Islet of Langerhans (tissue), 1 donor: ENCODE results near the gene LITAF.
"Not testable (repeated sequence)": the region's sequence is repeated elsewhere in the genome, so short reads cannot be mapped to it uniquely, and the experiment has no call there.

Experiments used
- FAIRE-seq: peaks from one replicate; lab custom pipeline; 2011; peaks lifted over from hg19 to GRCh38; lab: Jason Lieb, UNC

The LITAF gene

DNA sequence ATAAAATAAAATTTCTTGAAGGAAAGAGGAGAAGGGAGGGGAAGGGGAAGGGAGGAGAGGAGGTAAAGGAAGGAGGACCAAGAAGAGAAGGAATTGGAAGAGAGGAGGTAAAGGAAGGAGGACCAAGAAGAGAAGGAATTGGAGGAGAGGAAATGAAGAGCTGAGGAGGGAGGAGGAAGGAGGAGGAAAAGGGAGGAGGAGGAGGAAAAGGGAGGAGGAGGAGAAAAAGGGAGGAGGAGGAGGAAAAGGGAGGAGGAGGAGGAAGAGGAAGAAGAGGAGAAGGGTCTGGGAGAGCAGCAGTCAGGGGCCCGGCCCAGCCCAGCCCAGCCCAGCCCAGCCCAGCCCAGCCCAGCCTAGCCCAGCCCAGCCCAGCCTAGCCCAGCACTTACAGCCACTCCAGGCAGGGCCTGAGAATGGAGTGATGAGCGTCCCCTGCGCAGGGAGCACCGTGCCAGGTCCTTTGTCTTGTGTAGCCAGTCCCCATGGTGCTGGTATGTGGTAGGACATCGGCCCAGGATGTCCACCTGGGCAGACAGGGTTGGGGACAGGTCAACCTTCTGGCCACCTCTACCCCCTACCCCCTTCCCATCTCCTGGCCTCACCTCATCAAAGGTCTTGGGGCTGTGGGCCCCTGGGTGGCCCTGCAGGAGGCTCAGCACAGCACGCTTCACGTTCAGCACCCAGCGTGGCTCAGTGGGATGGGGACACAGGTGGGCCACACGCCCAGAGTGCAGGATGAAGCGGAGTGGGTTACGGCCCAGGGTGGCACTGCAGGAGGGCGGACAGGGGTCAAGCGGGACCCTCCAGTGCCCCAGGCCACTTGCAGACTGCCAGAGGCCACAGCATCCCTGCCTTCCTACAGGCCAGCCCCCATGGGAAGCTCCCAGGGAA is 70.9 kb downstream of the LITAF start:
- no peak for FAIRE-seq

- FAIRE-seq, result no peak
These were observed 72.4 kb downstream of the LITAF start for GRCh38 chr16:11514283-11514682.

- FAIRE-seq, result not testable (repeated sequence)
These were observed 73.4 kb downstream of the LITAF start for GRCh38 chr16:11513366-11513765.

DNA sequence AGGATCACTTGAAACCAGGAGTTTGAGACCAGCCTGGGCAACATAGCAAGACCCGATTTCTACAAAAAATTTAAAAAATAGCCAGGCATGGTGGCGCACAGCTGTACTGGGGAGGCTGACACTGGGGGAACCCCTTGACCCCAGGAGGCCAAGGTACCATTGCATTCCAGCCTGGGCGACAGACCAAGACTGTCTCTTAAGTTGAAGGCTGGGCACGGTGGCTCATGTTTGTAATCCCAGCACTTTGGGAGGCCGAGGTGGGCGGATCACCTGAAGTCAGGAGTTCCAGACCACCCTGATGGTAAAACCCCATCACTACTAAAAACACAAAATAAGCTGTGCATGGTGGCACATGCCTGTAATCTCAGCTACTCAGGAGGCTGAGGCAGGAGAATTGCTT is 74.9 kb downstream of the LITAF start:
- FAIRE-seq, result no peak

DNA sequence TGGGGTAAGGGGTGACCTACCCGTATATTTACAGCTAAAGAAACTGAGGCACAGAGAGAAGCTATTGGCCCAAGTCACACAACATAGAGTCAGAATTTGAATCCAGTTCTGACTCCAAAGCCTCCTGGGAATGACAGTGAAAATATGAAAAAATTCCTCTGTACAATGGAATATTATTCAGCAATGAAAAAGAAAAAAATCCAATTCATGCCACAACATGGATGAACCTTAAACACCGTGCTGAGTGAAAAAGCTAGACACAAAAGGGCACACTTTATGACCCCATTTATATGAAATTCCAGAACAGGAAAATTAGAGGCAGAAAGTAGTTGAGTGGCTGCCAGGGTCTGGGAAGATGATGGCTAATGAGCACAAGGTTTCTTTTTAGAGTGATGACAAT is 75.4 kb downstream of the LITAF start:
- no peak for FAIRE-seq

DNA sequence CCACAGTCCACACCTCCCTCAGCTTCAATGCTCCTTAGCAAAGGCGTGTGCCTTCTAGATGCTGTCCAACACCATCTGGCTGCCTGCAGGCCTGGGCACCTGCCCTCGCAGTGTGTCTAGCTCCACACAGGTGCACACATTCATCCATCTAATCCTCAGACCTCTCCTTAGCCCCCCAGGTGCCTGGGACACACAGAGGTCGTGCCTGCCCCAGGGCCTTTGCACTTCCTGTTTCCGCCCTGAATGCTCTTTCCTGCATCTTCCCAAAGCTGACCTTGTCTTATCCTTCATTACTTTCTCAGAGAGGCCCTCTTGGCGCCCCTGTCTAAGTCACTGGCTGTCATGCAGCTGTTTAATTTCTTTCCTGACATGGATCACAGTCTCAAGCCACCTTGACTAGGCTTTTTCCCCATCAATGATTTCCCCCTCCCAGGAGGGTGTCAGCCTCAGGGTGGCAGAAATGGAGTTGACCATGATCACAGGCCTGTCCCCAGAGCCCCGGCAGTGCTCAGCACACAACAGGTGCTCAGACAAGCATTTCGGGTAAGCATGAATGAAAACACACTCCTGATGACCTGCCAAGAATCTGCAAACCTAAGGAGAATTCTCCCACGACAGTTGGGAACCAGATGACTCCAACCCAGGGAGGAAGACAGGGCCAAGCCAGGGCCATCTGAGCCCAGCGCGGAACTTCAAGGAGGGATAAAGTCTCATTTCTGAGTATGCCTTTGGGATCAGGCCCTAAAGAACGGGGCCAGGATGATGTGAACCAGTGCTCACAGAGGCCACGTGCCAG is 76.3 kb downstream of the LITAF start:
- FAIRE-seq, result no peak

- FAIRE-seq, result no peak
These were observed 78.7 kb downstream of the LITAF start for GRCh38 chr16:11507991-11508390.

- FAIRE-seq, result no peak
These were observed 79.4 kb downstream of the LITAF start for GRCh38 chr16:11507350-11507749.

GRCh38 chr16:11506741-11507305 is 79.9 kb downstream of the LITAF start:
- no peak for FAIRE-seq

GRCh38 chr16:11504261-11504660 is 82.5 kb downstream of the LITAF start:
- FAIRE-seq, result not testable (repeated sequence)

DNA sequence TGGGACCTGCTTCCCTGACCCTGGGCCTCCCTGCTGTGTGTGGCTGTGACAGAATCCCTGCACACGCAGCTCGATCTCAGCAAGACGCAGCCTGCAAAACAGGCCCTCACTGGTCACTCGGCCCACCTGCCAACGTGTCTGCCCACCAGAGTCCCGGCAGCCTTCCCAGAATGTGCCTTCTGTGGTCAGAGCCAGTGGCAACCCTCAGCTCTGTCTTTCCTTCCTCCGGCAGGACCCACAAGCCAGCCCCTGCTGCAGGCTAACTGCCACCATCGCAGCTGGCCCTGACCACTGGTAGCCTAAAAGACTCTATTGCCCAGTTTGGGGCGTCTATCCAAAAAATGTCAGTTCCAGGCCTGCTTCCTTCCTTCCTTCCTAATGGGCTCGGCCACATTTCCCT is 83.2 kb downstream of the LITAF start:
- no peak for FAIRE-seq

DNA sequence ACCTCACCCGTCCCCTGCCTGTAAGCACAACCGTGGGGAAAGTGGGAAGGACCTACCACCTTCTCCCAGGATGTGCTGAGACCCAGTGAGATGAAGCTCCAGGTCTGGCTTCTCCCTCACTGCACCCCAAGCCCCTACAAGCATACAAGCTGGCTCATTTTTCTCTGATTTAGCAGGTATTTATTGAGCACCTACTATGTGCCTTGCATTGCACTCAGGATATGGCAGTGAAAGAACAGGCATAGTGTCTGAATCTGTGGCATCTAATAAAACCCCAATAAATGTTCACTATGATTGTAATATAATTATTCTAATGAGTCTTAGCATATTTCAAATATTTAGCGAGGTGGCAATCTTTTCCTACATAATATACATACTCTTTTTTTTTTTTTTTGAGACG is 84.5 kb downstream of the LITAF start:
- FAIRE-seq, result no peak

GRCh38 chr16:11501632-11502031 is 85.1 kb downstream of the LITAF start:
- no peak for FAIRE-seq

GRCh38 chr16:11500700-11501346 is 85.9 kb downstream of the LITAF start:
- no peak for FAIRE-seq

DNA sequence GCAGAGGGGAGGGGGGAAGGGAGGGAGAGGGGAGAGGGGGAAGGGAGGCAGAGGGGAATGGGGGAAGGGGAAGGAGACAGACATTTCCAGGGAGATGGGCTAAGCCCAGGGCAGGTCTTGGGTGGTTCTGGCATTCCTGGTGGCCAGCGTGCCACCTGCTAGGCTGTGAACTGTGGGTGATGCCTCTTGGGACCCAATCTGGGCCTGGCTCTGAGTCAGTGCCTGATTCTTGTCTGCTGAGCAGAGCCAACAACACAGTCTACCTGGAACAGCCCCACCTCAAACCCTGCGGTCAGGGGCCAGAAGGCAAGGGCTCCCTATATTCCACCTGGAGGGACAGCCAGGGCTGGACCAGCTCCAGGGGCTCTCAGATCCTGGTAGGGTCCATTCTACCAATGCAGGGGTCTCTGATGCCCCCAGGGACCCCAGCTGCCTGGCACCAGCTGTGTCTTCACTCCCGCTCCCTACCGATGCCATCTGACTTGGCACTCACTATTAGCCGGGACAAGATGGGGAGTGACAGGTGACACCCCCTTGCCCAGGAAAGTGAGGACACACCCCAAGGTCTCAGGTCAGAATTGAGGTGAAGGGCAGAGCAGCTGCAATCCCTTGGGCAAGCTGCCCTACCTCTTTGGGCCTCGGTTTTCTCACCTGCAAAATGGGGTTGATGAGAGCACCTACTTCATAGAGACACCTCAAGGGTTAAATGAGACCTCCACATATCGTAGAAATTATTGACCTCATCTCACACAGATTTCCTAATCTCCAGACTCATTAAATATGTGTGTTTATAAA is 87.2 kb downstream of the LITAF start:
- FAIRE-seq, result no peak

GRCh38 chr16:11498683-11499082 is 88.0 kb downstream of the LITAF start:
- FAIRE-seq, result no peak

- no peak for FAIRE-seq
These were observed 88.8 kb downstream of the LITAF start for GRCh38 chr16:11497851-11498289.
